ENCODE measurements around the gene SPACA7. TPM values are rescaled to one million over a fixed set of nuclear protein-coding genes. Genes with fewer than 3 reads are reported as not detected.
"Not testable (repeated sequence)": the region's sequence is repeated elsewhere in the genome, so short reads cannot be mapped to it uniquely, and the experiment has no call there.

Gene SPACA7
- total RNA-seq, 1 donor from 2014 or later, result not detected

DNA sequence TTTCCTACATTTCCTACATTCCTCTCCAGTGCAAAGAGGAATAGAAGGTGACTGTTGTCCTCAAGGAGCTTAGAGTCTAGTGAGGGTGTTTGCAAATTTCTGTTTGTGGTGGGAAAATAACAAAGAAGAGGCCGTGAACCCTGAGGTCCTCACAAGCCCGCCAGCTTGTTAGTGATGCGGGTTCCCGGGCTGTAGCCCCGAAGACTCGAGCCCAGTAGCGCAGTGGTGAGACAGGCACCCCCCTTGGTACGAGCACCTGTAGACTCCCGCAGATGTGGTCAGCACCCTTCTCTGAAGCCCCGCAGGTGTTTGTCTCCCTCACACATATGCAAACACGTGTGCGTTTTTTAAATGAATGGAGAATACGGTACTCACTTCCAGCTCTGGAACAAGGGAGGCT is 26.5 kb upstream of the SPACA7 start:
- DNase-seq (ENCODE audit: low read depth in 2 of 2), result no peak

- no peak for DNase-seq (ENCODE audit: low read depth in 2 of 2)
Observed at GRCh38 chr13:112350300-112350699, 25.9 kb upstream of the SPACA7 start.

DNA sequence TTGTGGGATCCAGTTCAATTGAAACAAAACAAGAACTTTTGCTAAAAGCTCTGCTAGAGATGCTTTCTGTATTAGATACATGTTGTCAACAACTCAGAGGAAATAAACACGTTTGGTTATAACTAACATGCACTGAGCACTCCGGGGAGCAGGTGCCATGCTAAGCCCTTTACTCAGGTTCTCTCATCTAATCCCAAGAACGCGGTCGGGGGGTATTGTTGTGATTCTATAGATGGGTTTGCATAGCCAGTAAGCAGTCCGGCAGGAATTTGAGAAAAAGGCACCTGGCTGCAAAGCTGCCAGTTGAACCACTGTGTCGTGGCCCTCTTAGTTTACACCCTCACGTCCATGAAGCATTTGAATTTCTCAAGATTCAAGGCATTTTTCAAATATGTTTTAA is 24.3 kb upstream of the SPACA7 start:
- DNase-seq (ENCODE audit: low read depth in 2 of 2), result no peak

- DNase-seq (ENCODE audit: low read depth in 2 of 2), result no peak
Observed at GRCh38 chr13:112353856-112354255, 22.3 kb upstream of the SPACA7 start.

GRCh38 chr13:112354330-112355273 is 21.6 kb upstream of the SPACA7 start:
- DNase-seq (ENCODE audit: low read depth in 2 of 2), result no peak

DNA sequence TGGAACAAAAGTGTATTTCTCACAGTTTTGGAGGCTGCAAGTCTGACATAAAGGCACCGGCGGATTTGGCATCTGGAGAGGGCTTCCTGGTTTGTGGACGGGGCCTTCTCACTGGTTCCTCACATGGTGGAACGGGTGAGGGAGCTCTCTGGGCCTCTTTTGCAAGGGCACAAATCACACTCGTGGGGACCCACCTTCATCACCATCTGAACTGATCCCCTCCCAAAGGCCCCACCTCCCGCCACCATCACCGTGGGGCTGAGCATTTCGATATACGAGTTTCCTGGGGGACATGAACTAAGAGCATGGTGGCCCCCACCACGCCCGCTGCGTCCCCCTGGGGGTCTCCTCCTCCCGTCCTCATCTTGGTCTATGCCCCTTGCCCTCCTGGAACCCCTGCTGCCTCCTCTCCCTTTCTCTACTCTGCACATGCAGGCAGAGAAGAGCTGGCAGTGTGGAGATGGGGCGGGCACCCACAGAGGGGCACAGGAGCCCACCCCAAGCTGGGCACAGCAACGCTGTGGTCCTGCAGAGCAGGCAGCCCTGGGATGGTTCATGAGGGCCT is 20.8 kb upstream of the SPACA7 start:
- no peak for DNase-seq (ENCODE audit: low read depth in 2 of 2)

DNA sequence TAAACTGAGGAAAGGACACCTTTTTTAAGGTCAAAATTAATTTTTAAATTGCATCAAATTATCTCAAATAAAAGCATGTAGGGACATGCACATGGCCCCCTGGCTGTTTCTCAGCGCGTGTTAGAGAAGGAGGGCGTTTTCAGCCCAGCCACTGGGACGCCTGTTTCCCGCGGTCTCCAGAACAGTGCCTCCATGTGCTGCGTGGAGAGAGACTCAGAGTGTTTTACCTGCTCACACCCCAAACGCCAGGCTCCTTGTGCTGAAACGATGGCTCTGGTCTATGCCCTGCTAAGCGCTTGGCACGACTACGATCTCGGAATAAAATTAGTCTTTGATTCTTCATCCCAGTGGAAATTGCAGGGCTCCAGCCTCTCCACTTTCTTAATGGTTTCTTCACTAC is 20.0 kb upstream of the SPACA7 start:
- DNase-seq (ENCODE audit: low read depth in 2 of 2), result no peak

- DNase-seq (ENCODE audit: low read depth in 2 of 2), result no peak
Observed at GRCh38 chr13:112358156-112358555, 18.0 kb upstream of the SPACA7 start.

GRCh38 chr13:112362021-112362420 is 14.1 kb upstream of the SPACA7 start:
- no peak for DNase-seq (ENCODE audit: low read depth in 2 of 2)

- no peak for DNase-seq (ENCODE audit: low read depth in 2 of 2)
Observed at GRCh38 chr13:112363867-112364528, 12.2 kb upstream of the SPACA7 start.

- DNase-seq (ENCODE audit: low read depth in 2 of 2), result no peak
Observed at GRCh38 chr13:112366907-112367646, 9.1 kb upstream of the SPACA7 start.

GRCh38 chr13:112368883-112369282 is 7.3 kb upstream of the SPACA7 start:
- DNase-seq (ENCODE audit: low read depth in 2 of 2), result no peak

DNA sequence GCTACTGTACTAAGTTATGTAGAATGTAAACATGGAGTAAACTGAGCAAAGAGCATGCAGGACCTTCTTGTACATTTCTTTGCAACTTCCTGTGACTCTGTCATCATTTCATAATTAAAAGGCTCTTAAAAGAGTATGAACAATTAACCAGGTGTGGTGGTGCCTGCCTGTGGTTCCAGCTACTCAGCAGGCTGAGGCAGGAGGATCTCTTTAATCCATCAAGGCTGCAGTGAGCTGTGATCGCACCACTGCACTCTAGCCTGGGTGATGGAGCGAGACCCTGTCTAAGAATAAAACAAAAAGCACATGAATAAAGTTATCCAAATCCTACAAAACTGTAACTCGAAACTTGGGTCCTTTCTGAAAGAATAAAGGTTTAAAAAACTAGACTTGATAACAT is 5.8 kb upstream of the SPACA7 start:
- DNase-seq (ENCODE audit: low read depth in 2 of 2), result no peak

DNA sequence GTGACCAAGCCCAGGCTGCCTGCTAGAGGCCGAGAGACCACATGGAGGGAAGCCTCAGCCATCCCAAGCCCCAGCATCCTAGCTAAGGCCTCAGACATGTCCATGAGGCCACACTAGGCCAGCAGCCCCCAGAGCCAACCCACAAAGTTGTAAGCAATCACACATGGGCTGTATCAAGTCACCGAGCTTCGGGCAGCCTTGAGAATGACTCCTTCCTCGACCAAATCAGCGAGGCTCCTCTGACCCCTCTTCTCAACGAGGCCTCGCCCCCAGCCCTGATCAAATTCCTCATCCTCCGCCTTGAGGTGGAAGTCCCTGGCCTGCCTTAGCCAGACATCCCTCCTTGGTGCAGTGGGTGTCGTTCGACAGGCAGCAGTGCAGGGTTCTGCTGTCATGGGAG is 1.9 kb upstream of the SPACA7 start:
- no peak for DNase-seq (ENCODE audit: low read depth in 2 of 2)

DNA sequence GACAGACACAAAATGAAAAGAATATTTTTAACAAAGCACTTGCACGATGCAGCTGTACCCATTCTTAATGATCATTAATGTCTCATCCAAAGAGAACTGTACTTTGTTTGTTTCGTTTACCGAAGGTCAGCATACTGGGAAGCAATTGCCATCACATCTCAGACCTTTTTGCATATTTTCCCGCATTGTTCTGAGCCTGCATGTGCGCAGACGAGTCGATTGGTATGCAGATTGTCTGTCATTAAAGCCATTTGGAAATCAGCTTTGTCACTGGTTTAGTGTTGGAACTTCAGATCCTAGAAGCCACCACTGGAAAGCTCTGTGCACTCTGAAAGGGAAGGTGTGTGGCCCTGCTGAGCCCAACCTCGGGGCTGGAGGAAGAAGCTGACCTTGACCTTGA is 15.6 kb downstream of the SPACA7 start:
- DNase-seq (ENCODE audit: low read depth in 2 of 2), result no peak

- DNase-seq (ENCODE audit: low read depth in 2 of 2), result no peak
Observed at GRCh38 chr13:112392719-112393118, 16.6 kb downstream of the SPACA7 start.

GRCh38 chr13:112395022-112395421 is 18.9 kb downstream of the SPACA7 start:
- not testable (repeated sequence) for DNase-seq (ENCODE audit: low read depth in 2 of 2)

- DNase-seq (ENCODE audit: low read depth in 2 of 2), result not testable (repeated sequence)
Observed at GRCh38 chr13:112395941-112396340, 19.8 kb downstream of the SPACA7 start.

- DNase-seq (ENCODE audit: low read depth in 2 of 2), result no peak
Observed at GRCh38 chr13:112397108-112397507, 21.0 kb downstream of the SPACA7 start.

- not testable (repeated sequence) for DNase-seq (ENCODE audit: low read depth in 2 of 2)
Observed at GRCh38 chr13:112398347-112398746, 22.2 kb downstream of the SPACA7 start.

DNA sequence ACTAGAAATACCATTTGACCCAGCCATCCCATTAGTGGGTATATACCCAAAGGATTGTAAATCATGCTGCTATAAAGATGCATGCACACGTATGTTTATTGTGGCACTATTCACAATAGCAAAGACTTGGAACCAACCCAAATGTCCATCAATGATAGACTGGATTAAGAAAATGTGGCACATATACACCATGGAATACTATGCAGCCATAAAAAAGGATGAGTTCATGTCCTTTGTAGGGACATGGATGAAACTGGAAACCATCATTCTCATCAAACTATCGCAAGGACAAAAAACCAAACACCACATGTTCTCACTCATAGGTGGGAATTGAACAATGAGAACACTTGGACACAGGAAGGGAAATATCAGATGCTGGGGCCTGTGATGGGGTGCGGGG is 33.7 kb downstream of the SPACA7 start:
- DNase-seq (ENCODE audit: low read depth in 2 of 2), result not testable (repeated sequence)

GRCh38 chr13:112416647-112417046 is 40.5 kb downstream of the SPACA7 start:
- no peak for DNase-seq (ENCODE audit: low read depth in 2 of 2)

Data from dermis microvascular lymphatic vessel endothelial cell (primary cell).